Stimulated activated CD8-positive, alpha-beta memory T cell treated with anti-CD3 and anti-CD28 coated beads, Interleukin-4, amount 100 ng/mL, for 48 hours (primary cell): Measurements from ENCODE around the gene CLPSL1.

ENCODE experiments used
- DNase-seq: peaks from one replicate; pipeline ENCODE4 v3.0.0-alpha.2; 2020

Gene CLPSL1

DNA sequence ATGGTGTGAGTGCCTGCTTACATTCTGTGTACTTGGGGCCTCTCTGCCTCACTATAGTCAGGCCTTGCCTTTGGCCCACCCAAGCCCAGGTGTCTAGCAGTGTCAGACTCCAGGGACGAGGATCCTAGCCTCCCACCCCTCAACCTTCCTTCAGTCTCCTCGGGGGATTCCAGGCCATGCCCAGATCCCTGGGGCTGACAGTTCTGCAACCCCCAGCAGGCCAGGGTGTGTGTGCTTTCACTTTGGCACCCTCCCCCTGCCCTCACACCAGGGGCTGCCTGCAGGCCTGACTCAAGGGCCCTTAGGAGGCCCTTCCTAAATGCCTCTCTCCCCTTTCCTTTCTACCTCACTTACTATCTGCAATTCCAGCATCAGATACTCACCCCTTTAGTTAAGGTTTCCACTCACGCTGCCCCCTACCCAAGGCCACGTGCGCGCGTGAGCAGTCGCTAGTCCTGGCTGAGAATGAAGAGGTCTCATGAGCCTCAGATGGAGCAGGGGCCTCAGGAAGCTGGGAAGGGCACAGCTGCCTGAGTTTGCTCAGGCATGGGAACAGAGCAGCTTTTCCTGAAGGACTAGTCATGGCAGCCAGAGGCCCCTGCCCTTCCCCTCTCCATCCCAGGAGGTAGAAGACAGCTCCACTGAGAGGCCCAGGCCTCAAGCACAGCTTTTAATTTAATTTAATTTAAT, 17.2 kb downstream of the CLPSL1 start:
- DNase-seq, result no peak

DNA sequence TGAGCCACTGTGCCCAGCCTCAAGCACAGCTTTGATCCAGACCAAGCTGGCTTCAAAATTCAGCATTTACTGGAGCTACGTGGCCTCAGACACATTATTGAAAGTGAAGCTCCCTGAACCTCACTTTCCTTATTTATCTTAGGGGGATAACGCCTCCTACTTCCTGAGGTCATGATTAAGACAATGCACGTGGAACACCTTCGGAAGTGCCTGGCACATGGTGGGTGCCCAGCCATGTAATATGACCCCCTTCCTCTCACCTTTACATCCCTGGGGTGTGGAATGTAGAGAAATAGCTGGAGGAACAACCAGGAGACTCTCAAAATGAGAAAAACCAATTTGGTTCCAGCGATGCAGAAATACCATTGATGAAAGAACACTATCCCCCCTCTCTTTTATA, 17.9 kb downstream of the CLPSL1 start:
- DNase-seq, result no peak

DNA sequence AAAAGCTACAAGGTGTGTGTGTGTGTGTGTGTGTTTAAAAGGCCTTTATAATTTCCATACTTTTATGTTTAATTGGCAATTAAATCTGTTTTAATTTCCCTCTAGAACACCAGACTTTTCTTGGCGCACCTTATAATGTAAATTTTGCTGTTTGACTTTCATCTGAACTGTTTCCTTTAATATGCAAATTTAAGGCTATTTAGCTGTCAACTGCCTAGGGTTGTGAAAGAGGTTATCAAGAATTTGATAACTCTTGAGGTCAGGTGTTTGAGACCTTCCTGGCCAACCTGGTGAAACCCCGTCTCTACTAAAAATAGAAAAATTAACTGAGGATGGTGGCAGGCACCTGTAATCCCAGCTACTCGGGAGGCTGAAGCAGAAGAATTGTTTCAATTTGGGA, 20.3 kb downstream of the CLPSL1 start:
- no peak for DNase-seq

DNA sequence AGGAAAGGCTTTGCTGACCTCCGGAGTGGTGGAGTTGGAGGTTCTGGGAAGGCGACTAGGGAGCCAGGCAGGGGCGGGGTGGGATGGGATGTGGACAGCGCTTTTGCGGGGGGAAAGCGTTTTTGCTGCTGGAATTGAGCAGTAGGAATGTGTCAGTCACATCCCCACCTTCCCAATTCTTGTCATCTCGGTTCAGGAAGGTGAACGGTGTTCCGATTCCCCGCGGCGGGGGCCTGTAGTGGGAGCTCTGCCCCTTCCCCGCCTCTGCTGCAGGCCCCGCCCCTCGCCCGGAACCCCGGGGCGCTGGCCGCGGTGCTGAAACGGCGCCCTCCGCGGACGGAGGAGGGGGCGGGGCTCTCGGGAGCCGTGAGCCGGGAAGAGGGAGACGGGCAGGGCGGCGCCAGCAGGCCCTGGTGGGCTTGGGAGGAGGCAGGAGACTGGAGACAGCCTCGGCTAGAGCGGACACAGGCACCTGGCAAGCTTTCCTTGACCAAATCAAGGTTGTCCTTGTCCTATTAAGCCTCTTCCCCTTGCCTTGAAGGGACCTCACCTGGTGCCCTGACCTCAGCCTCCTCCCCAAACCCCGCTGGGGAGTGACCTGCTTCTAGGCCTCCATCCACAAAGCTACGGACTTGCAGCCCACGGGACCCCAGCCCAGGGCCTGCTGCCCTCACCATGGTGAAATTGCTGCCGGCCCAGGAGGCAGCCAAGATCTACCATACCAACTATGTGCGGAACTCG, 24.3 kb downstream of the CLPSL1 start, which contains the start of gene LHFPL5:
LHFPL5 (plus strand) TSS at position 357 of the 741 bp plus-strand sequence; CDS start at position 676, 319 bp downstream.
- DNase-seq, result peak; percentile 73

DNA sequence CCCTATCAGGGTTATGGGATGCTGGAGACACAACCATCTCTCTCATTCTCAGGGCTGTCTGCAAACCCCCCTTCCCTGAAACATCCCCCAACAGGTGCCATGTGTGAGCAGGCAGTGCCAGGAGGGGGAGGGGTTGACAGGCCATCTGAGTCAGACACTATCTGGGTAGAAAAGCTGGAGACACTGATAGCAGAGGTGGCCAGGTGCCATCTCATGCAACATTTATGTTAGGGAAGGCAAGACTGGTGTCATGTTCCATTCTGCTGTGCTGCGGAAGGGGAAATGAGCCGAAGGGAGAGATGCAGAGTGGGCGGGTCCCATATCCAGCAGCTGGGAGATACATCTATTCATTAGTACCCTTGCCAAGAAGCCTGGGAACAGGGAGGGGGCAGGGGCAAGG, 27.9 kb downstream of the CLPSL1 start:
- no peak for DNase-seq

DNA sequence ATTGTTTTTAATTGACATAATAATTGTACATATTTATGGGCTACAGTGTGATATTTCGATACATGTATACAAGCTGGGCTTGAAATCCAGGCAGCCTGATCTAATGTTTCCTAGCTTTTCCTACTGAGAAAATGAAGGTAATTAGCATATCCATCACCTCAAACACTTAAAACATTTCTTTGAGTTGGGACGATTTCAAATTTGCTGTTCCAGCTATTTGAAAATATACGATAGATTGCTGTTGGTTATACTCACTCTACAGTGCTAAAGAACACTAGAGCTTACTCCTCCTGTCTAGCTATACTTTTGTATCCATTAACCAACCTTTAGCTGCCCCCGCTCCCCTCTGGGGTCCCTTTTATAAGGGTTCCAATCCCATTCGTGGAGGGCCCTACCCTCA, 29.0 kb downstream of the CLPSL1 start:
- no peak for DNase-seq

DNA sequence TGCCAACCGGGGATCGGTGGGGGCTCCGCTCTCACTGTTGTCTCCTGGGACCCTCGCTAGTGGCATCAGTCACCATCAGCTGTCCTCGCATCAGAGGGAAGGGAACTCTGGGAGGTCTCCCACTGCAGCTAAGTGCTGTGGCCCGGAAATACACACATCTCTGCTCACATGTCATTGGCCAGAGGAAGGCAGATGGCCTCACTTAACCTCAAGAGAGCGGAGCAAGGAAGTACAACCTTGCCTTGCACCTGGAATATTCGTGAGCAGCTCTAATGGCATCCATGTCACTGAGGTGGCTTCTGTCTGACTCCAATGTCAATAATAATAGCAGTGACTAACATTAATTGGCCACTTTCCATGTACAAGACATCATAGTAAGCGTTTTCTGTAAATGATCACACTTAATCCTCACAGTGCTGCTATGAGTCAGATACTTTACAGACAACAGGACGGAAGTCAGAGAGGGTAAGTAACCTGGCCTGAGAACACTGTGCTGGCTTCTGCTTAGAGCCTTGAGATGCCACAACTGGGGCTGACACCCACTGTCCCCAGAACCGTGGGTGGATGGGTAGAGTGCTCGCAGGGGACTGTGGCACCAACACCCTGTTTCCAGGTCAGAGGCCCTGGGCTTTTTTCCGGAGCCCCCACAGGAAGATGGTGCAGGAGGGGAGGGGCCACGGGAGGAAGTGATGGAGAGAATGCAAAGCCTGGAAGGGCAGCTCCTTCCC, 30.3 kb downstream of the CLPSL1 start:
- DNase-seq, result no peak

DNA sequence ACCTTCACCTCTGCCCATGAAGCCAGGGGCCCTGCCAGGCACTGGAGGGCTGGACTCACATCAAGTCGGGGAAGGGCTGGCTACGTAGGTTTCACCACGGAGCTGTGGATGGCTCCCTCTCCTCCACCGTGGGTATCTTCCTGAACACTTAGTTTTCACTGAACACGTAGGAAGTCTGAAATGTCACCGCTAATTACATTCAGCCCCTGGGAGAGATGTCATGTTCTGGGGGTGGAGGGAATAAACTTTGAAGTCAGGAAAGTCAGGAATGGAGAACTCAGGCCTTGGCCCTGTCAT, 30.8 kb downstream of the CLPSL1 start:
- no peak for DNase-seq

DNA sequence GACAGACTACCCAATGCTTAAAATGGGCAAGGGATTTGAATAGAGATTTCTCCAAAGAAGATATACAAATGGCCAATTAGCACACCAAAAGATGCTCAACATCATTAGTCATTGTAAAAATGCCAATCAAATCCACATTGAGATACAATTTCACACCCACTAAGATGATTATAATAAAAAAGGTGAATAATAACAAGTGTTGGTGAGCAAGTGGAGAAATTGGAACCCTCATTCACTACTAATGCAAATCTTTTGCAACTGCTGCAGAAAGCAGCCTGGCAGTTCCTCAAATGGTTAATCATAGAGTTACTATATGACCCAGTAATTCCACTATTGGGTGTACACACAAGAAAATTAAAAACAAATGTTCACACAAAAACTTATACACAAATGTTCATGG, 36.7 kb downstream of the CLPSL1 start:
- DNase-seq, result no peak

DNA sequence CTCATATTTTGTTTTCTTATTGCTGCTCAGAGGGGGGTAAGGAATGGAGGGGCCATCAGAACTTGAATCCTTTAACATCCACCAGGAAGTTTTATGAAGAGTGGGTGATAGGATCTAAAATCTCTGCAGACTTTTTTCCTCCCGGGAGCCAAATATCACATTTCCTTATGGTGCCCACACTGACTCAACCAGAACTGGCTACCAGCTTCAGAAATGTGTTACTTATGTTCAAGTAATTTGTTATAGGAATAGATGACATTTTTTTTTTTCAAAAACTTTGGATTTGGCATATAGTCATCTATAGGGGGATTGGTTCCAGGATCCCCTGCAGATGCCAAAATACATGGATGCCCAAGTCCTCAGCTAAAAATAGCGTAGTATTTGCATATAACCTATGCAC, 42.8 kb downstream of the CLPSL1 start:
- no peak for DNase-seq

DNA sequence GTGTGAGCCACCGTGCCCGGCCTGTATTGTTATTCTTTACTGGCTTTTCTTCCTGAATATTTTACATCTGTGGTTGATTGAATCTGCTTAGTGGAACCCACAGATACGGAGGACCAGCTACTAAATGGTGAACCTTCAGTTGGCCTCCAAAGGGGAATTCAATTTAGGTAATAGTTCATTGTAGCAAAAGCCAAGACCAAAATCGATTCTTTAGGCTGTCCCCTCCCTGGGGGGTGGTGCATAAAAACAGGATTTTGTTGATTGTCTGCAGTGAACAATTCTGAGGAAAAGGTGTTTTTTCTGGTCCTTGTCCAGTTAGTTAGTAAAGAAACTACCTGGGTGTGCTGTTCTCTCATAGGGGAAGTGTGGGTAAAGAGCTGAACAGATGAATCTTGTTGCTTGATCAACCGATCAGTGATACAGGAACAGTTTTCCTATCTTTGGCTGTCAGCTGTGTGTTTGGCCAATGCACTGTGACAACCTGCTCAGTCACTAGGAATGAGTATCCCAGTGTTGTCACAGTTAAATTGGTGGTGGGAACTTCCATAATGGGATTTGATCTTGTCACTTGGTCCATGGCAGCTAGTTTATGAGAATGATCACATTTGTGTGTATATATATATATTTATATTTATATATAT, 43.9 kb downstream of the CLPSL1 start:
- DNase-seq, result no peak

DNA sequence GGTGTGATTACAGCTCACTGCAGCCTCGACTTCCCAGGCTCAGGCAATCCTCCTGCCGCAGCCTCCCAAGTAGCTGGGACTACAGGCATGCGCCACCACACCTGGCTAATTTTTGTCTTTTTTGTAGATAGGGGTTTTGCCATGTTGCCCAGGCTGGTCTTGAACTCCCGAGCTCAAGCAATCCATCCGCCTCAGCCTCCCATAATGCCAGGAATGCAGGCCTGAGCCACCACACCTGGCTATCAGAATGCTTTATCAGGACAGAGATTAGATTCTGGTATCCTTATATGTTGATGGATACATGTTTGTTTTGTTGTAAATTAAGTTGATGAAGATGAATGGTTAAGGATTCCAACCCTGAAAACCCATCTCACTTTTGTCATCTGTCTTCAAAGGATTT, 48.5 kb downstream of the CLPSL1 start:
- DNase-seq, result no peak

DNA sequence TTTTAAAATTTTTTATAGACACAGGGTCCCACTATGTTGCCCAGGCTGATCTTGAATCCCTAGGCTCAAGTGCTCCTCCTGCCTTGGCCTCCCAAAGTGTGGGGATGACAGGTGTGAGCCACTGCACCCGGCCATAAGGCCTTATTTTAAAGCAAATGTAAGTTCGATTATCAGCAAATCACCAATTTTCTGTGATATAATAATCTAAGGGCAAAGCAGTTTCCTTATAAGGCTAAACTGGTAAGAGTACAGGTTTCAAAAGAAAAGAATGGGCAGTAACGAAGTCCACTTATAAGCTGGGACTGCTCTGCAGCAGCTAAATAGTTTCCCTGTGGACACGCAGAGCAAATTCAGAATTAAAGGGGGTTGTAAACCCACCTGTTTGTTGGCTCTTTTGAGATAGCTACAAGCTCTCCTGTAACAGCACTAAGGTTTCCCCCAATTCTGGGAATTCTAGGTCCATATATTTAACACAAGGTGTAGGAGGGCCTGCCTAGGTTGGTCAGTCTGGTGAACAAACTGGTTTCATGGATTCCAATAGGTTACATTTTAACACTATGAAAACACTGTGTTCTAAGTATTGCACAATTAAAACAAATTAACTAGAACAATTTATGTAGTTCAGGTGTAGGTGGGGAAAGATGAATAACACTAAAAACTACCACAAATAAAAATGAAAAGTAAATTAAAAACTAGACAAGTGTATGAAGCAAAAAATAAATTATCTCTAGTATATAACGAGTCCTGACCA, 50.6 kb downstream of the CLPSL1 start:
- DNase-seq, result no peak

DNA sequence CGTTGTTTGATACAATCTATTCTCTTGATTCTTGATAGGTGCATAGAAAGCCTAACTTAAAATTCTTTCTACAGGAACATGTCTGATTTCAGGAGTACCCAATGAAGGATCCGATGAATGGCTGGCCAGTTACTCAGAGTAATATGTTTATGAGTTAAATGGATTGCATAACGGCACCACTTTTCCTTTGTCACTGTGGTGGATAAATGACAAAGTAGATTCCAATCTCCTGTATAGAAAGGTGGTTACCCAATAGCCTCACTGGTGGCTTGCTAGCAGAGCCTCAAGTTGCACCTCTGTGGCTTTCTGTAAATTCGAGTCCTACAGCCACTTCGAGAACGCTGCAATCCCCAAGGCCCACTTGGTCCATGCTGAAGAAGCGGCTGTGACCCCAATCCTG, 52.7 kb downstream of the CLPSL1 start:
- no peak for DNase-seq
